HG02938 (cell line): ENCODE data around the gene DUSP28.

Experiments
- ATAC-seq: cut with Tn5 transposase; IDR thresholded peaks from one replicate; pipeline ENCODE4 v1.9.1; 2021; ENCODE audit warnings: mild to moderate bottlenecking, moderate library complexity; ENCODE audit not compliant: unreplicated experiment

Gene DUSP28

GRCh38 chr2:240571314-240571973 is 11.3 kb downstream of the DUSP28 start:
- no peak for ATAC-seq

GRCh38 chr2:240572141-240573031 is 12.2 kb downstream of the DUSP28 start:
- no peak for ATAC-seq

- ATAC-seq: no peak
Measured at GRCh38 chr2:240573071-240573515, 12.9 kb downstream of the DUSP28 start.

- no peak for ATAC-seq
Measured at GRCh38 chr2:240573516-240574385, 13.6 kb downstream of the DUSP28 start.

GRCh38 chr2:240574386-240575100 is 14.4 kb downstream of the DUSP28 start:
- no peak for ATAC-seq

- ATAC-seq: no peak
Measured at GRCh38 chr2:240575101-240575965, 15.2 kb downstream of the DUSP28 start.

GRCh38 chr2:240576036-240576435 is 15.9 kb downstream of the DUSP28 start:
- no peak for ATAC-seq

GRCh38 chr2:240576436-240577205 is 16.5 kb downstream of the DUSP28 start:
- ATAC-seq: no peak

- ATAC-seq: no peak
Measured at GRCh38 chr2:240577281-240578109, 17.3 kb downstream of the DUSP28 start.

GRCh38 chr2:240578110-240578450 is 17.9 kb downstream of the DUSP28 start:
- no peak for ATAC-seq

GRCh38 chr2:240578488-240578887 is 18.3 kb downstream of the DUSP28 start:
- ATAC-seq: no peak

GRCh38 chr2:240579071-240579762 is 19.1 kb downstream of the DUSP28 start:
- ATAC-seq: no peak

- ATAC-seq: no peak
Measured at GRCh38 chr2:240579771-240580614, 19.8 kb downstream of the DUSP28 start.

GRCh38 chr2:240581811-240582210 is 21.7 kb downstream of the DUSP28 start:
- no peak for ATAC-seq

GRCh38 chr2:240582781-240583180 is 22.6 kb downstream of the DUSP28 start:
- ATAC-seq: no peak

GRCh38 chr2:240583774-240584173 is 23.6 kb downstream of the DUSP28 start:
- ATAC-seq: no peak
